OCI-LY1 (cell line): ENCODE results near the gene TMEM190.

Experiments used
- H2AFZ ChIP-seq: fragments of 200-600 bp; sonication (generic), shearing (Covaris generic); 2 replicates; pipeline ENCODE4 v1.6.0; 2014; ENCODE audit warnings: antibody characterized with exemption, mild to moderate bottlenecking, low read length
- H3F3A ChIP-seq: fragments of 200-600 bp; sonication (generic), shearing (Covaris generic); 2 replicates; pipeline ENCODE4 v1.6.0; 2014; ENCODE audit warnings: mild to moderate bottlenecking, antibody characterized with exemption, low read length, moderate library complexity; ENCODE audit not compliant: insufficient read depth
- H3K27ac ChIP-seq: fragments of 200-600 bp; sonication (generic); 2 replicates; pipeline ENCODE4 v1.5.1; 2014; ENCODE audit warnings: low read length, mixed run types, mild to moderate bottlenecking, low read depth; ENCODE audit not compliant: poor library complexity, severe bottlenecking
- H3K27me3 ChIP-seq: fragments of 200-600 bp; sonication (generic); 2 replicates; pipeline ENCODE4 v1.6.0; 2014; ENCODE audit warnings: antibody characterized with exemption, mild to moderate bottlenecking, low read length, moderate library complexity; ENCODE audit not compliant: insufficient read depth
- H3K36me3 ChIP-seq: fragments of 200-600 bp; sonication (generic); 2 replicates; pipeline ENCODE4 v1.6.1; 2014; ENCODE audit warnings: mild to moderate bottlenecking, antibody characterized with exemption, low read length, moderate library complexity, mixed read lengths; ENCODE audit not compliant: insufficient read depth
- H3K4me1 ChIP-seq: fragments of 200-600 bp; sonication (generic); 2 replicates; pipeline ENCODE4 v1.5.1; 2014; ENCODE audit warnings: mild to moderate bottlenecking, low read length, moderate library complexity; ENCODE audit not compliant: insufficient read depth, severe bottlenecking
- H3K4me2 ChIP-seq: fragments of 200-600 bp; sonication (generic), shearing (Covaris generic); 2 replicates; pipeline ENCODE4 v1.6.1; 2014; ENCODE audit warnings: low read length
- H3K4me3 ChIP-seq: fragments of 200-600 bp; sonication (generic); 2 replicates; pipeline ENCODE4 v1.5.1; 2014; ENCODE audit warnings: low read length, low read depth, mild to moderate bottlenecking, mixed read lengths; ENCODE audit not compliant: poor library complexity, severe bottlenecking
- H3K79me2 ChIP-seq: fragments of 200-600 bp; shearing (Covaris generic); 2 replicates; pipeline ENCODE4 v1.6.1; 2016; ENCODE audit warnings: mixed run types, low read length, mixed read lengths; ENCODE audit not compliant: insufficient read depth
- H3K9ac ChIP-seq: fragments of 200-600 bp; sonication (generic), shearing (Covaris generic); 2 replicates; pipeline ENCODE4 v1.6.1; 2014; ENCODE audit warnings: mild to moderate bottlenecking, low read length, mixed read lengths
- H3K9me2 ChIP-seq: fragments of 200-600 bp; sonication (generic), shearing (Covaris generic); 2 replicates; pipeline ENCODE4 v1.6.1; 2014; ENCODE audit warnings: low read depth, mild to moderate bottlenecking, low read length, mixed read lengths
- H3K9me3 ChIP-seq: fragments of 200-600 bp; shearing (Covaris generic); 2 replicates; pipeline ENCODE4 v1.6.1; 2014; ENCODE audit warnings: low read length, mixed read lengths
- H4K20me1 ChIP-seq: fragments of 200-600 bp; sonication (generic), shearing (Covaris generic); 2 replicates; pipeline ENCODE4 v1.6.0; 2016; ENCODE audit warnings: mild to moderate bottlenecking, low read length; ENCODE audit not compliant: insufficient read depth
- EZH2 ChIP-seq: fragments of 200-600 bp; sonication (generic), shearing (Covaris generic); IDR thresholded peaks from 2 replicates; pipeline ENCODE4 v1.8.0; 2017; ENCODE audit warnings: borderline replicate concordance, mixed run types, mild to moderate bottlenecking, antibody characterized with exemption, low read length, moderate library complexity, mixed read lengths
- TF ChIP-seq, protein P1 (sequence below): fragments of 200-600 bp; sonication (generic), shearing (Covaris generic); IDR thresholded peaks from 2 replicates; pipeline ENCODE4 v1.5.1; 2017; ENCODE audit warnings: mild to moderate bottlenecking, antibody characterized with exemption, low read length, moderate library complexity, mixed read lengths

Gene TMEM190

DNA sequence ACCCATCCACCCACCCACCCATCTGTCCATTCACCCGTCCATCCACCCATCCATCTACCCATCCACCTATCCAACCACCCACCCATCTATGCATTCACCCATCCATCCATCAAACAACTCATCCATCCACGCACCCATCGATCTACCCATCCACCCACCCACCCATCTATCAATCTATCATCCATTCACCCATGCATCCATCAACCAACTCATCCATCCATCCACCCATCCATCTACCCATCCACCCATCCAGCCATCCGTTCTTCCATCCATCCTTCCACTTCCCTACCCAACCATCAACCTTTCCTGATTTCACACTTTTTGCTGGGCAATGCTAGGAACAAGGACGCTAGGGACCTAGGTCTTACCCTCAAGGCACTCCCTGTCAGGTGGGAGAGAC lies 5.4 kb downstream of the TMEM190 start:
- peaks cover 22% of the 10 kb centered on the region for H3K4me1 ChIP-seq
- peaks cover 12% of the 10 kb centered on the region for H3K36me3 ChIP-seq
- no peaks in the 10 kb centered on the region for H3K9me3 ChIP-seq
- TF ChIP-seq EZH2 = no peak
- TF ChIP-seq, protein P1, sequence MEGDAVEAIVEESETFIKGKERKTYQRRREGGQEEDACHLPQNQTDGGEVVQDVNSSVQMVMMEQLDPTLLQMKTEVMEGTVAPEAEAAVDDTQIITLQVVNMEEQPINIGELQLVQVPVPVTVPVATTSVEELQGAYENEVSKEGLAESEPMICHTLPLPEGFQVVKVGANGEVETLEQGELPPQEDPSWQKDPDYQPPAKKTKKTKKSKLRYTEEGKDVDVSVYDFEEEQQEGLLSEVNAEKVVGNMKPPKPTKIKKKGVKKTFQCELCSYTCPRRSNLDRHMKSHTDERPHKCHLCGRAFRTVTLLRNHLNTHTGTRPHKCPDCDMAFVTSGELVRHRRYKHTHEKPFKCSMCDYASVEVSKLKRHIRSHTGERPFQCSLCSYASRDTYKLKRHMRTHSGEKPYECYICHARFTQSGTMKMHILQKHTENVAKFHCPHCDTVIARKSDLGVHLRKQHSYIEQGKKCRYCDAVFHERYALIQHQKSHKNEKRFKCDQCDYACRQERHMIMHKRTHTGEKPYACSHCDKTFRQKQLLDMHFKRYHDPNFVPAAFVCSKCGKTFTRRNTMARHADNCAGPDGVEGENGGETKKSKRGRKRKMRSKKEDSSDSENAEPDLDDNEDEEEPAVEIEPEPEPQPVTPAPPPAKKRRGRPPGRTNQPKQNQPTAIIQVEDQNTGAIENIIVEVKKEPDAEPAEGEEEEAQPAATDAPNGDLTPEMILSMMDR = no peak
- no peak overlapping the region for H3K4me2 ChIP-seq
- H3K79me2 ChIP-seq = no peaks in the 10 kb centered on the region
- H3K27ac ChIP-seq = no peak overlapping the region
- no peak overlapping the region for H3K9ac ChIP-seq
- H3K9me2 ChIP-seq = no peaks in the 10 kb centered on the region
- no peaks in the 10 kb centered on the region for H3F3A ChIP-seq
- no peaks in the 10 kb centered on the region for H4K20me1 ChIP-seq
- no peak overlapping the region for H3K4me3 ChIP-seq
- no peak overlapping the region for H2AFZ ChIP-seq
- H3K27me3 ChIP-seq = no peaks in the 10 kb centered on the region

DNA sequence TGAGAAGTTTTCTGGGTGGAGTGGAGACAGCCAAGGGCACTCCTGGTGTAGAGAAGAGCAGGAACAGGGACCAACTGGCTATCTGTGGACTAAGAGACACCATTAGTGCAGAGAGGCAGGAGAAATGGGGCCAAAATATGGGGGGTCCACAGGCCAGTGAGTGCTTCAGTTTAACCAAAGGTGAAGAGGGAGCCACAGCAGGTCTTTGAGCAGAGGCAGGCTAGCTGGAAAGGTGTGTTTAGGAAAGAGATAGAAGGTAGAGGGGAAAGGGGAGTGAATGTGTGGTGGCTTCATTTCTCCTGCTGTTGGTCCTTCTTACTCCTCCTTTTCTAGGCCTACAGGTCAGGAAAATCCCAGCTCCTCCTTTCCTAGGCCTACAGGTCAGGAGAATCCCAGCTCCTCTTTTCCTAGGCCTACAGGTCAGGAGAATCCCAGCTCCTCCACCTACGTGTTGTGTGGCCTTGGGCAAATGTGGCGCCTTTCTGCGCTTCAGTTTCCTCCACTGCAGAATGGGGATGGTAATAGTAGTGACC lies 6.0 kb downstream of the TMEM190 start:
- Histone ChIP-seq H3K27me3 (no peaks in the 10 kb centered on the region), H3K4me3 (peak overlapping the region; percentile 52), H3K79me2 (no peaks in the 10 kb centered on the region), H2AFZ (no peak overlapping the region), H3K4me2 (peak overlapping the region; percentile 60; the same call in 1 of the 2 replicates), H3K9me3 (no peaks in the 10 kb centered on the region), H3F3A (no peaks in the 10 kb centered on the region), H3K9me2 (no peaks in the 10 kb centered on the region), H3K4me1 (peaks cover 27% of the 10 kb centered on the region), H3K9ac (no peak overlapping the region), H4K20me1 (no peaks in the 10 kb centered on the region), H3K27ac (no peak overlapping the region), H3K36me3 (peaks cover 17% of the 10 kb centered on the region)
- TF ChIP-seq, protein P1 = no peak
- TF ChIP-seq EZH2 = no peak

DNA sequence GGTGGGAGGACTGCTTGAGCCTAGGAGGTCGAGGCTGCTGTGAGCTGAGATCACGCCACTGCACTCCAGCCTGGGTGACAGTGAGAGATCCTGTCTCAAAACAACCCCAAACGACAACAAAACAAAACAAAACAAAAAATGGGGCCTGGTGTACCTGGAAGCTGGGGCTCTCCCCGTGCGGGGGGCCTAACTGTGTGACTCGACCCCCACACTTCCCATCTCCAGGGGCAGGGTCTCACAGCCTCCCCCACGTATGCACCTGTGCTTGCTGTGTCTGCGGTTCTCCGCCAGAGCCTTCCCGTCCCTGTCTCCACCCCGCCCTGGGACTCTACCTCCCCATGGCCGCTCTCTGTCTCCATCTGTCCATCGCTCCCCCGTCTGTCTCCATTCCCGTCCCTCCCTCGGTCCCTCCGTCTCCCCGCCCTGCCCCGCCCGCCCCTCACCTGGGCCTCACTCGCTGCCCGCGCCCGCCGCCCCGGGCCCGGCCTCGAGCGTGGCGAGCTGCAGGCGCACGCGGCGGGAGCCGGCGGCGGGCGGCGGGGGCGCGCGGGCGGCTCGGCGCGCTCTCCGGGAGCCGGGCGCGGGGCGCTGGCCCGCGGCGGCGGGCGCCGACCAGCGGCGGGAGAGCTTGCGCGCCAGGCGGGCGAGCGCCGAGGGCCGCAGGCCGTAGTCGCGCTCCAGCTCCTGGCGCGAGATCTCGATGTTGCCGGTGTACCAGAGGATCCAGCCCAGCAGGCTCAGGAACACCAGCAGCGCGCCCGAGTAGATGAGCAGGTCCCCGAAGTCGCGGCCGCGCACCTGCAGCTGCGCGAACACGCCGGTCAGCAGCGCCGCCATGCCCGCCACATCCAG lies 6.9 kb downstream of the TMEM190 start:
- Histone ChIP-seq H3K4me1 (peaks cover 37% of the 10 kb centered on the region), H3K9ac (peak overlapping the region; percentile 88; the same call in 1 of the 2 replicates), H4K20me1 (no peaks in the 10 kb centered on the region), H3K79me2 (no peaks in the 10 kb centered on the region), H3K4me2 (peak overlapping the region; percentile 93), H3F3A (no peaks in the 10 kb centered on the region), H3K36me3 (peaks cover 26% of the 10 kb centered on the region), H3K4me3 (peak overlapping the region; percentile 94), H3K9me2 (no peaks in the 10 kb centered on the region), H3K27me3 (no peaks in the 10 kb centered on the region), H2AFZ (no peak overlapping the region), H3K27ac (no peak overlapping the region), H3K9me3 (no peaks in the 10 kb centered on the region)
- TF ChIP-seq EZH2 = no peak
- TF ChIP-seq, protein P1 = no peak
